Dedifferentiated amniotic fluid mesenchymal stem cell (primary cell): ENCODE measurements around the gene TRMT2A.
A peak's percentile ranks its signal among the peaks of the same experiment; 100 is the strongest.

Experiments used
- DNase-seq: peaks from one replicate; pipeline ENCODE4 v3.0.0-alpha.2; 2016; ENCODE audit errors: extremely low spot score

The TRMT2A gene

GRCh38 chr22:20149257-20150250 lies 32.5 kb upstream of the TRMT2A start:
- DNase-seq, result no peak

DNA sequence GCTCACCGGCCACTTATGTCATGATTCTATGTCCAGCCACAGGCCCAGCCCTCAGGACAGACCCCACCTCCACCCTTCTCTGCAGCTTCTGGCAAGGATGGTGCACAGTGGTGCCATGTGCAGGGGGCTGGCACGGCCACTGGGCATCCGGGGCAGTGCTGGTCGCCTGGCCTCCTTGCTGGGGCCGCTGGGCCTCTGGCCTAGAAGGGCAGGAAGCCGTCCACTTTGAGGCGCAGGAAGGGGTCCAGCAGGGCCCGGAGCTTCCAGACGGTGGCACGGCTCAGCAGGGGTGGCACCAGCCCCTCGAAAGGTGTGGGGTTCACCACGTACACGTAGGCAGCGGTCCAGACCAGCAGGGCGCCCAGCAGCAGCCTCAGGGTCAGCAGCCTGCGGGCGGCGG lies 31.4 kb upstream of the TRMT2A start:
- DNase-seq, result no peak

GRCh38 chr22:20147237-20147988 lies 30.4 kb upstream of the TRMT2A start:
- DNase-seq, result no peak

GRCh38 chr22:20146777-20147176 lies 29.8 kb upstream of the TRMT2A start:
- no peak for DNase-seq

- no peak for DNase-seq
Measured at GRCh38 chr22:20145832-20146223, 28.8 kb upstream of the TRMT2A start.

DNA sequence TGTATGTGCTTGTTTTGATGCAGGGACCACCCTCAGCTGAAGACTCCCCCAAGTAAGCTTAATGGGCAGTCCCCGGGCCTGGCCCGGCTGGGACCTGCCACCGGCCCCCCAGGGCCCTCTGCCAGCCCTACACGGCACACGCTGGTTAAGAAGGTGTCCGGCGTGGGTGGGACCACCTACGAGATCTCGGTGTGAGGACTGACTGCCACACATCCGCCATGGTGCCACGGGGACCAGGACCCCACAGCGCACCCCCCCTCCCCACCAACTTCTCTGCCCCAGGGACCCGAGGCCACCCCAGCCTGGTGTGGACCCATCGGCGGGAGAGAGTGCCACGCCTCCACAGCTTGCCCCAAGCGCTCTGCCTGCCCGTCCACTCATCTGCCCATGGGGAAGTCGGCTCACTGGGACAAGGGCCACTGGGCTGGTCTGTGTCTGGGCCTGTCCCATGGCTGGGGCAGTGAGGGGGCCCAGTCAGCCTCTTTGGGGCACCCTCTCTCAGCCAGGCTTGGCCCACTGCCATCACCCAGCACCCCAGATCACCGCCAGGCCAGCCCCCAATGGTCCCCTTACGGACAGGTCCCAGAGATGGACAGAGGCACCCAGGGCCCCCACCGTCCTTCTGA lies 28.3 kb upstream of the TRMT2A start:
- no peak for DNase-seq

DNA sequence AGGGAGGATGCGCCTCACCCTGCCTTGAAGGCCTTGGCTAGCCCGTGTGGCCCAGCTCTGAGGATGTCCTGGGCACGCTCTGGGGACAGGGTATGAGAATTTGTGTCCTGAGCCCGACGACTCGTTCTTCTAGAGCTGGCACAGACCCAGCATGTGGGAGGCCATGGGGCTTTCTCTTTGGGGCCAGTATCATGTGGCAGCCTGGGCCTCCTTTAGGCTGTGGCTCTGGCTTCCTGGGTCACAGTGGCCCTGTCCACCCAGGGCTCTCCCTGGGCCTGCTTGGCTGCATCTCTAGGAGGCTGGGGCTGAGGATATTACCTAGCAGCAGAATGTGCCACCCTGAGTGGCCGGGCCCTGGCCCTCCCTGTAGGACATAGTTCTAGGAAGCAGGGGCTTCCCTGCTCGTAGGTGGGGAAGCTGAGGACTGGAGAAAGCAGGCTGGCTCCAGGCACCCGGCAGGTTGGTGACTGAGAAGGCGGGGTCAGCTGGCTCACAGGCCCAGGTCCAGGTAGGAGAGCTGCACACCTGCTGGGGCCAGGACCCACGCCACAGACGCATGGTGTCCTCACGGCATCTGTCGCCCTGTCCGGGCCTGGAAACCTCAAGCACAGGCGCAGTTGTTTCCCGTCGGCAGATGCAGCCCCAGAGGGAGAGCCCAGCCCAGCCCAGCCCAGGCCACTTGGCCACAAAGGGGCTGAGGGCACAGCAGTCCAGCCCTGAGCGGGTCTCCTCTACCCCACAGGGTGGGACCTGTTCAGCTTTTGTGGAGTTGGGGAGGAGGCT lies 27.0 kb upstream of the TRMT2A start:
- DNase-seq, result no peak

GRCh38 chr22:20142711-20143621 lies 25.9 kb upstream of the TRMT2A start:
- DNase-seq, result no peak

- DNase-seq, result peak; percentile 53
Measured at GRCh38 chr22:20141186-20142077, 24.4 kb upstream of the TRMT2A start.

DNA sequence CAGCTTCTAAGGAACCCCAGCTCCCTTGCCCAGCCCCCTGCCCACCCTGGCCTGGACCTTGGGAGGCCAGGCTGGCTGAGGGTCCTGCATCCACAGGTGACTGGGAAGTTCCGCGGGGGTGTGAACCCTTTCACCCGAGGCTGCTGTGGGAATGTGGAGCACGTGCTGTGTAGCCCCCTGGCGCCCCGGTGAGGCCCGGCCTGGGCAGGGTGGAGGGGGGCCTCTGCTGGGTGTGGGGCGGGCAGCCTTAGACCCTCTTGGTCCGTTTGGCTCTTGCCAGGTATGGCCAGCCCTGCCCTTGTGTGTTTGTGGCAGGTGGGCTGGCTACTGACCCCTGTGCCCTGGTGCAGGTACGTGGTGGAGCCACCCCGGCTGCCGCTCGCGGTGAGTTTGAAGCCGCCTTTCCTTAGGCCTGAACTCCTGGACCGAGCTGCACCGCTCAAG lies 23.5 kb upstream of the TRMT2A start:
- DNase-seq, result no peak

DNA sequence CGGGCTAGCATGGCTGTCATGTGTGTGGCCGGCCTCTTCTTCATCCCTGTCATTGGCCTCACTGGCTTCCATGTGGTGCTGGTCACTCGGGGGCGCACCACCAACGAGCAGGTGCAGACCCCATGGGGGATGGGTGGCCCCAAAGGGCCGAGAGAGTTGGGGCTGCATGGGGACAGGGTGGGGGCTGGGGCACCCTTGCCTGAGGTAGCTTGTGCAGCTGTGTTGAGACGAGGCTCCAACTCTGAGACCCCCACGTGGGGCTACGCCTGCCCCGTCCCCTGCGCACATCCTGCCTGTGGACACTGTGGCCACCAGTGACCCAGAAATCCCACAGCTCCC lies 23.1 kb upstream of the TRMT2A start:
- DNase-seq, result no peak

DNA sequence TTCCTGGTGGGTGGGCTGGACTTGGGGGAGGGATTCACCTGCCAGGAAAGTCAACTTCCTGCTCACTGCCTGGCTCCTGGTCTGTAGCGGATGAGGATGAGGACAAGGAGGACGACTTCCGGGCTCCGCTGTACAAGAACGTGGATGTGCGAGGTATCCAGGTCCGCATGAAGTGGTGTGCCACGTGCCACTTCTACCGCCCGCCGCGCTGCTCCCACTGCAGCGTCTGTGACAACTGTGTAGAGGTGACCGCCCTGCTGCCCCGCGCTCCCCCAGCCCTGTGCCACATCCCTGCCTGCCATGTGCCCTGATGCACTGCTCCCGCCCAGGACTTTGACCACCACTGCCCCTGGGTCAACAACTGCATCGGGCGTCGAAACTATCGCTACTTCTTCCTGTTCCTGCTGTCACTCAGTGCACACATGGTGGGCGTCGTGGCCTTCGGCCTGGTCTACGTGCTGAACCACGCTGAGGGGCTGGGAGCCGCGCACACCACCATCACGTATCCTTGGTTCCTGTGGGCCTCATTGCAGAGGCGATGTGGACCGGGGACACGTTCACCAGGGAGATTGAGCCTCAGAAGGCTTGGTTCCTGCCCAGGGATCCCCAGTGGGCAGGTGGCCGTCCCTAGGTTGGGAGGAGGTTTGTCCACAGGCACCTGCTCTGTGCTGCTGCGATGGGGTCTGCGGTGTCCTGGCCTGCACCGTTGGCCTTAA lies 22.5 kb upstream of the TRMT2A start:
- DNase-seq, result no peak

GRCh38 chr22:20138868-20139267 lies 21.8 kb upstream of the TRMT2A start:
- DNase-seq, result no peak

GRCh38 chr22:20138417-20138738 lies 21.4 kb upstream of the TRMT2A start:
- DNase-seq, result no peak

DNA sequence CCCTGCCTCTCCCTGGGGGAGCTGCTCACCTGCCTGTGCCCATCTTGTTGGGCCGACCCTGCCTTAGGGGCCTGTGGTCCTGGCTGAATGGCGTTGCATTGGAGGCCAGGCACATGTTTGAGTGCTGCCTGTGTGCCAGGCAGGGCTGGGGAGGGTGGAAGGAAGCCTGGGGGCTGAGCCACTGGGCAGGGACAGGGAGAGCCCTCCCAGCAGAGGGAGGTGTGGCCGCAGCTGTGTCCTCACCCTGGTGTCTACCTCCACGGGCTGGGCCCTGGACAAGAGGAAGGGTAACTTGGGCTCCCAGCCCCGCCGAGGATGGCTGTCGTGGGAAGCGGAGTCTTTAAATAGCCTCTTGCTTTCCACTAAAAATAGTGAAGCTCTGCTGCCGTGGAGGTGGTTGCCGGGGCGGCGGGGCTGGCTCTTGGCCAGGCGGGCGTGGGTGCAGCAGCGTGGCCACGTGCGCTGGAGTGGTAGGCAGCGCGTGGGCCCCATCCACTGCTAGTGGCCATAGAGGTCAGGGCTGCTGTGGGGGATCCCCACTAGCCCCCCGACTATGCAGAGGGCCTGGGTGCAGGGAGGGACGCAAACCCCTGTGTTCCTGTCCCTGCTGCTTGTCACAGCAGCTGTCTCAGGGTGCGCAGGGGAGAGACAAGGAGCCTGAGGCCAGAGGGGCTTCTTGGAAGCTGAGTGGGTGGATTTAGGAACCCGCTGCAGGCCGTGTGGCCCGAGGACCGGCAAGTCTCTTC lies 20.8 kb upstream of the TRMT2A start:
- DNase-seq, result no peak

- no peak for DNase-seq
Measured at GRCh38 chr22:20137113-20137512, 20.1 kb upstream of the TRMT2A start.

DNA sequence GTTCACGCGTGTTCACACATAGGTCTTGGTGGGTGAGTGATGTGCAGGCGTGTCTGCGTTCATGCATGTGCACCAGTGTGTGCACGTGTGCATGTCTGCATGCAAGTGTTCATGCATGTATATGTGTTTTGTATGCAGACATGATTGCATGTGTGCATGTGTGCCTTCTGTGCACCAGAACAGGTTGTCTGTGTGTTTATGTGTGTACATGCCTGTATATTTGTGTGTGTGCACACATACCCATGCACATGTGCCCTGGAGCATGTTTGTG lies 19.5 kb upstream of the TRMT2A start:
- no peak for DNase-seq

DNA sequence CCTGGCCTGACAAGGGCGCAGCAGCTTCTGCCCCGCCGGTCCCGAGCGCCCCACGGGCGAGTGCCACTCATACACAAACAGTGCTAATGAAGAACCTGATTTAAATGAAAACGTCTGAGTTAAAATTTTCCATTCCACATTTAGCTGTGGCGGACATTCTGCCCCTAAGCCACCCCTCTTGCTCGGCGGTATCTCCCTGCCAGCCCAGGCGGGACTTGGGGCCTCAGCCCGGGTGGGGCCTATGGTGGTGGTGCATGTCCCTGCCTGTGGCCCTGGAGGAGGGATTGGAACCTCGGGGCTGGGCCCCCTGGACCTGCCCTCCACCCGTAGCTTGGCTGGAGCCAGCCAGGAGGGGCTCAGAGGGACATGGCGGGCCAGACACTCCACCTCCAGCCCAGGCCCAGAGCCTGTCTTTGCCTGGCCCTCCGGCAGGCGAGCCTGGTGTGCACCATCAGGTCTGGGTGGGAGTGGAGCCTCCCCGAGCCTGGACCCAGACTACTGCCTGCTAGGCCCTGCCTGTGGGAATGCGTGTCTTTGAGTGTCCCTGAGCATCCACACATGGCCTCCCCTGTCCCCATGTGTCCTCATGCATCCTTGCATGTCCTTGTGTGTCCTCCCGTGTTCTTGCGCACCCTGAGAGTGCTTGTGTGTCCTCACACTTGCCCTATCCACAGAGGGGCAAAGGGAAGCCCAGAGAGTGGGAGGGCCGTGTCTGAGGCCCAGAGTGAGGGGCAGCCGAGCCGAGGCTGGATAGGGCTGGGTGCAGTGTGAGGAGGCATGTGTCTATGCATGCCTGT lies 19.0 kb upstream of the TRMT2A start:
- no peak for DNase-seq
